T-cell (primary cell): Measurements from ENCODE around the gene ARHGEF26. TPM values are rescaled to one million over a fixed set of nuclear protein-coding genes. Genes with fewer than 3 reads are reported as not detected.

Experiments
- ATAC-seq, 4 experiments: fragments of 200-7000 bp in 3 of 4; fragments of 150-1000 bp in 1 of 4; cut with Tn5 transposase; replicated peaks in 1 of 4; 1 replicate in 3 of 4; 2 replicates in 1 of 4; pipeline ENCODE4 v1.10.0; 2021; ENCODE audit warnings: moderate library complexity in 3 of 4, mild to moderate bottlenecking in 2 of 4, moderate number of reproducible peaks in 1 of 4
- CTCF ChIA-PET, 2 donors: fragments of 300-600 bp; sonication (Branson Sonifier 250); formaldehyde crosslinking; loops; one replicate each; lab custom pipeline; 2022; ENCODE audit warnings: antibody characterized with exemption in 2 of 2; lab: Charles Lee
- POLR2A ChIA-PET, 2 donors: fragments of 300-600 bp; sonication (Branson Sonifier 250); formaldehyde crosslinking; loops; one replicate each; lab custom pipeline; 2022; ENCODE audit warnings: antibody characterized with exemption in 2 of 2; lab: Charles Lee
- DNase-seq, 35 experiments: peaks; one replicate each; pipeline versions ENCODE4 v3.0.0 to v3.0.0-alpha.2; 2013 to 2023
- H3K27ac ChIP-seq: one replicate; pipeline ENCODE4 v1.5.1; 2013; ENCODE audit warnings: low read length
- H3K27me3 ChIP-seq, 2 experiments: replicated peaks in 1 of 2; 1 replicate in 1 of 2; 2 replicates in 1 of 2; pipeline versions ENCODE4 v1.6.1 to v1.7.0; 2013; ENCODE audit warnings: low read length in 1 of 2, mixed read lengths in 1 of 2; ENCODE audit not compliant: control insufficient read depth in 2 of 2, insufficient read depth in 2 of 2; ENCODE audit errors: extremely low read depth in 1 of 2
- H3K36me3 ChIP-seq, 2 donors: 1 replicate in 1 of 2; 2 replicates in 1 of 2; pipeline versions ENCODE4 v1.6.1 to v1.7.0; 2013; ENCODE audit warnings: low read length in 1 of 2; ENCODE audit not compliant: control insufficient read depth in 2 of 2, insufficient read depth in 1 of 2; ENCODE audit errors: extremely low read depth in 1 of 2
- H3K4me1 ChIP-seq, 2 experiments: 1 replicate in 1 of 2; 2 replicates in 1 of 2; pipeline versions ENCODE4 v1.6.1 to v1.7.0; 2013; ENCODE audit warnings: low read length in 2 of 2, mixed read lengths in 1 of 2; ENCODE audit not compliant: insufficient read depth in 2 of 2, control insufficient read depth in 1 of 2; ENCODE audit errors: extremely low read depth in 1 of 2
- H3K4me3 ChIP-seq, 2 donors: 1 replicate in 1 of 2; 2 replicates in 1 of 2; pipeline versions ENCODE4 v1.5.1 to v1.7.0; 2013; ENCODE audit warnings: mild to moderate bottlenecking in 2 of 2, low read length in 1 of 2, moderate library complexity in 1 of 2; ENCODE audit not compliant: control insufficient read depth in 1 of 2; ENCODE audit errors: extremely low read depth in 1 of 2
- H3K9me3 ChIP-seq: 2 replicates; pipeline ENCODE4 v1.7.0; 2013
- H3K27ac Mint-ChIP-seq, 2 donors: one replicate each; pipeline ENCODE4 v1.8.0; 2020 to 2021; ENCODE audit warnings: mild to moderate bottlenecking in 2 of 2, mixed read lengths in 2 of 2
- H3K27me3 Mint-ChIP-seq, 2 donors: one replicate each; pipeline ENCODE4 v1.8.0; 2021 to 2022; ENCODE audit warnings: mixed read lengths in 2 of 2
- H3K36me3 Mint-ChIP-seq: one replicate; pipeline ENCODE4 v1.8.0; 2021; ENCODE audit warnings: mixed read lengths
- H3K4me1 Mint-ChIP-seq, 3 donors: one replicate each; pipeline ENCODE4 v1.8.0; 2020 to 2022; ENCODE audit warnings: mixed read lengths in 3 of 3, mild to moderate bottlenecking in 1 of 3
- H3K4me3 Mint-ChIP-seq, 3 donors: one replicate each; pipeline ENCODE4 v1.8.0; 2020 to 2022; ENCODE audit warnings: mild to moderate bottlenecking in 3 of 3, mixed read lengths in 3 of 3, moderate library complexity in 3 of 3
- H3K9me3 Mint-ChIP-seq, 3 donors: one replicate each; pipeline ENCODE4 v1.8.0; 2020 to 2022; ENCODE audit warnings: mixed read lengths in 3 of 3
- WGBS: methylation state at CpG from one replicate; pipeline ENCODE4 v1.1.5; 2013; ENCODE audit warnings: missing lambda C conversion rate; ENCODE audit not compliant: insufficient coverage; 5-methylcytosine and 5-hydroxymethylcytosine counted together
- total RNA-seq, 35 experiments: library from RNA in 6 of 35; stranded (reverse) in 6 of 35; fragments of 120-200 nt in 1 of 35; gene quantifications; one replicate each; pipeline versions ENCODE4 v1.2.1 to v1.2.4 and lab custom pipeline; 2013 to 2026

ARHGEF26 gene
- total RNA-seq, 5 donors from 2014 or later (not counting 1 experiment from before 2014, with no cell fraction given): 0.12 to 0.29 (median 0.23) TPM

GRCh38 chr3:154304116-154304786 is 183.1 kb downstream of the ARHGEF26 start:
- DNase-seq: no peak
- peaks cover 62% of the 10 kb centered on the region for H3K36me3 Mint-ChIP-seq
- ChIA-PET CTCF (no interaction called here), POLR2A (interaction anchor here in 1 of 2 donors (0.5 kb wide), 1 partner anchor 18 kb away, joined by 3 read pairs; no protein-coding TSS in a partner anchor)
- Histone ChIP-seq H3K27me3 (no peaks in the 10 kb centered on the region), H3K9me3 (no peaks in the 10 kb centered on the region), H3K27ac (no peak overlapping the region), H3K36me3 (peaks cover 13 to 78% of the 10 kb centered on the region in 2 donors), H3K4me1 (peaks cover 0 to 3% of the 10 kb centered on the region in 2 experiments), H3K4me3 (no peak overlapping the region)
- peaks cover 11 to 22% (median 14%) of the 10 kb centered on the region in 3 donors for H3K4me1 Mint-ChIP-seq
- H3K9me3 Mint-ChIP-seq: no peaks in the 10 kb centered on the region
- ATAC-seq: no peak
- H3K27me3 Mint-ChIP-seq: no peaks in the 10 kb centered on the region
- no peak overlapping the region for H3K27ac Mint-ChIP-seq
- no peak overlapping the region for H3K4me3 Mint-ChIP-seq

- no peak overlapping the region for H3K27ac ChIP-seq
- no CpG with 5 or more reads among the region's 3 CpGs for WGBS
- no peaks in the 10 kb centered on the region for H3K27me3 Mint-ChIP-seq
These were observed 183.7 kb downstream of the ARHGEF26 start for GRCh38 chr3:154304936-154305335.

GRCh38 chr3:154307363-154307762 is 186.2 kb downstream of the ARHGEF26 start:
- ATAC-seq (no peak), DNase-seq (no peak)
- Histone ChIP-seq H3K9me3 (no peaks in the 10 kb centered on the region), H3K27me3 (no peaks in the 10 kb centered on the region), H3K4me3 (no peak overlapping the region), H3K36me3 (peaks cover 13 to 70% of the 10 kb centered on the region in 2 donors), H3K27ac (no peak overlapping the region), H3K4me1 (peaks cover 0 to 3% of the 10 kb centered on the region in 2 experiments)
- ChIA-PET CTCF (no interaction called here), POLR2A (no interaction called here)
- Mint-ChIP-seq H3K27me3 (no peaks in the 10 kb centered on the region), H3K4me3 (no peak overlapping the region), H3K9me3 (no peaks in the 10 kb centered on the region), H3K4me1 (peaks cover 13 to 25% (median 19%) of the 10 kb centered on the region in 3 donors), H3K27ac (peak overlapping the region; percentile 0 to 29), H3K36me3 (peaks cover 51% of the 10 kb centered on the region)

More at GRCh38 chr3:154304936-154305335, 183.7 kb downstream of the ARHGEF26 start:
- ATAC-seq (no peak), DNase-seq (no peak)
- CTCF ChIA-PET: no interaction called here
- POLR2A ChIA-PET: no interaction called here
- no peaks in the 10 kb centered on the region for H3K9me3 Mint-ChIP-seq
- no peaks in the 10 kb centered on the region for H3K9me3 ChIP-seq
- H3K4me3 ChIP-seq: no peak overlapping the region
- H3K4me3 Mint-ChIP-seq: no peak overlapping the region
- no peaks in the 10 kb centered on the region for H3K27me3 ChIP-seq
- H3K36me3 ChIP-seq: peaks cover 13 to 78% of the 10 kb centered on the region in 2 donors
- H3K4me1 ChIP-seq: peaks cover 0 to 3% of the 10 kb centered on the region in 2 experiments
- H3K36me3 Mint-ChIP-seq: peaks cover 66% of the 10 kb centered on the region
- no peak overlapping the region for H3K27ac Mint-ChIP-seq
- peaks cover 11 to 25% (median 17%) of the 10 kb centered on the region in 3 donors for H3K4me1 Mint-ChIP-seq

Other genes starting within 250 kb of the ARHGEF26 start
- 100 to 1,000 TPM in 2 of 5 donors, 10 to 100 TPM in 3; 70.3 to 104 (median 76.8) TPM for gene DHX36, start 203.1 kb downstream of the ARHGEF26 start, total RNA-seq